H9 (cell line): ENCODE results near the gene NECAB2. TPM values are rescaled to one million over a fixed set of nuclear protein-coding genes. Genes with fewer than 3 reads are reported as not detected.

Experiments used
- DNase-seq: peaks from one replicate; pipeline ENCODE4 v3.0.0-alpha.2; 2017
- H2AFZ ChIP-seq: one replicate; pipeline ENCODE4 v1.6.1; 2013; ENCODE audit warnings: mild to moderate bottlenecking, low read length, control low read depth, moderate library complexity
- H2AK5ac ChIP-seq: 2 replicates; pipeline ENCODE4 v1.6.1; 2013; ENCODE audit warnings: low read length, control low read depth, mixed read lengths; ENCODE audit not compliant: insufficient read length
- H2BK120ac ChIP-seq: one replicate; pipeline ENCODE4 v1.6.1; 2013; ENCODE audit warnings: low read depth, mild to moderate bottlenecking, low read length, control low read depth, inconsistent platforms; ENCODE audit not compliant: poor library complexity, severe bottlenecking
- H2BK12ac ChIP-seq: 2 replicates; pipeline ENCODE4 v1.6.1; 2013; ENCODE audit warnings: low read length, control low read depth, mixed read lengths, low read depth; ENCODE audit not compliant: insufficient read length
- H2BK15ac ChIP-seq: 2 replicates; pipeline ENCODE4 v1.6.1; 2013; ENCODE audit warnings: low read depth, low read length, control low read depth
- H2BK20ac ChIP-seq: one replicate; pipeline ENCODE4 v1.6.1; 2013; ENCODE audit warnings: low read depth, mild to moderate bottlenecking, low read length, control low read depth, inconsistent platforms; ENCODE audit not compliant: poor library complexity, severe bottlenecking
- H2BK5ac ChIP-seq: 2 replicates; pipeline ENCODE4 v1.6.1; 2013; ENCODE audit warnings: low read length, control low read depth, mixed read lengths; ENCODE audit not compliant: insufficient read length
- H3K14ac ChIP-seq: 2 replicates; pipeline ENCODE4 v1.6.1; 2013; ENCODE audit warnings: low read length, control low read depth; ENCODE audit not compliant: insufficient read depth
- H3K18ac ChIP-seq: 2 replicates; pipeline ENCODE4 v1.6.1; 2013; ENCODE audit warnings: low read depth, mild to moderate bottlenecking, mixed read lengths, low read length, control low read depth; ENCODE audit not compliant: insufficient read length
- H3K23ac ChIP-seq: 2 replicates; pipeline ENCODE4 v1.6.1; 2013; ENCODE audit warnings: low read length, control low read depth, mixed read lengths, low read depth; ENCODE audit not compliant: insufficient read length
- H3K23me2 ChIP-seq: 2 replicates; pipeline ENCODE4 v1.6.1; 2013; ENCODE audit warnings: low read depth, mild to moderate bottlenecking, mixed read lengths, low read length, control low read depth; ENCODE audit not compliant: insufficient read length, poor library complexity, severe bottlenecking
- H3K27ac ChIP-seq: 2 replicates; pipeline ENCODE4 v1.5.1; 2013; ENCODE audit warnings: low read length, control low read depth, mixed read lengths, low read depth; ENCODE audit not compliant: insufficient read length
- H3K27me3 ChIP-seq: 2 replicates; pipeline ENCODE4 v1.6.1; 2013; ENCODE audit warnings: low read length, control low read depth, inconsistent platforms; ENCODE audit not compliant: insufficient read depth
- H3K4ac ChIP-seq: 2 replicates; pipeline ENCODE4 v1.6.1; 2013; ENCODE audit warnings: low read depth, mild to moderate bottlenecking, control low read depth, inconsistent platforms, low read length, moderate library complexity
- H3K4me1 ChIP-seq: 2 replicates; pipeline ENCODE4 v1.6.1; 2013; ENCODE audit warnings: low read length, control low read depth, inconsistent platforms; ENCODE audit not compliant: insufficient read depth
- H3K4me2 ChIP-seq: 2 replicates; pipeline ENCODE4 v1.6.1; 2013; ENCODE audit warnings: low read length, control low read depth, mixed read lengths; ENCODE audit not compliant: insufficient read length, insufficient read depth
- H3K56ac ChIP-seq: 2 replicates; pipeline ENCODE4 v1.6.1; 2013; ENCODE audit warnings: low read depth, mild to moderate bottlenecking, mixed read lengths, low read length, control low read depth; ENCODE audit not compliant: insufficient read length
- H3K79me1 ChIP-seq: 2 replicates; pipeline ENCODE4 v1.6.1; 2013; ENCODE audit warnings: low read depth, mild to moderate bottlenecking, moderate library complexity, low read length, control low read depth, inconsistent platforms; ENCODE audit not compliant: insufficient read depth, poor library complexity, severe bottlenecking
- H3K79me2 ChIP-seq: 2 replicates; pipeline ENCODE4 v1.6.1; 2013; ENCODE audit warnings: low read length, control low read depth, inconsistent platforms; ENCODE audit not compliant: insufficient read depth
- H3K9ac ChIP-seq: 2 replicates; pipeline ENCODE4 v1.6.1; 2013; ENCODE audit warnings: low read length, control low read depth, mixed read lengths; ENCODE audit not compliant: insufficient read length; ENCODE audit errors: extremely low read depth
- H3K9me3 ChIP-seq: one replicate; pipeline ENCODE4 v1.6.1; 2013; ENCODE audit warnings: low read depth, low read length, inconsistent platforms; ENCODE audit not compliant: control insufficient read depth
- H3T11ph ChIP-seq: one replicate; pipeline ENCODE4 v1.6.1; 2013; ENCODE audit warnings: mild to moderate bottlenecking, low read length, control low read depth, inconsistent platforms
- H4K20me1 ChIP-seq: one replicate; pipeline ENCODE4 v1.6.1; 2013; ENCODE audit not compliant: control insufficient read depth, insufficient read length, insufficient read depth
- H4K5ac ChIP-seq: 2 replicates; pipeline ENCODE4 v1.6.1; 2013; ENCODE audit warnings: low read depth, mild to moderate bottlenecking, mixed read lengths, low read length, control low read depth; ENCODE audit not compliant: insufficient read length
- H4K8ac ChIP-seq: replicated peaks from 2 replicates; pipeline ENCODE4 v1.6.1; 2013; ENCODE audit warnings: low read length, control low read depth, mixed read lengths, low read depth; ENCODE audit not compliant: insufficient read length
- H4K91ac ChIP-seq: 2 replicates; pipeline ENCODE4 v1.6.1; 2013; ENCODE audit warnings: low read depth, mild to moderate bottlenecking, moderate library complexity, mixed read lengths, low read length, control low read depth; ENCODE audit not compliant: insufficient read length
- H3K27ac Mint-ChIP-seq, 3 experiments: 2 replicates in 2 of 3; 3 replicates in 1 of 3; pipeline ENCODE4 v1.8.0; 2020 to 2021; ENCODE audit warnings: mixed read lengths in 3 of 3, mild to moderate bottlenecking in 1 of 3, moderate library complexity in 1 of 3
- H3K27me3 Mint-ChIP-seq: 2 replicates; pipeline ENCODE4 v1.8.0; 2021; ENCODE audit warnings: low read depth, mild to moderate bottlenecking, moderate library complexity, mixed read lengths
- H3K36me3 Mint-ChIP-seq, 3 experiments: 2 replicates in 2 of 3; 3 replicates in 1 of 3; pipeline ENCODE4 v1.8.0; 2020 to 2021; ENCODE audit warnings: low read depth in 3 of 3, mixed read lengths in 3 of 3; ENCODE audit not compliant: insufficient read depth in 1 of 3
- H3K4me1 Mint-ChIP-seq, 2 experiments: 2 replicates each; pipeline ENCODE4 v1.8.0; 2020; ENCODE audit warnings: mixed read lengths in 2 of 2
- H3K4me3 Mint-ChIP-seq, 2 experiments: 2 replicates in 1 of 2; 3 replicates in 1 of 2; pipeline ENCODE4 v1.8.0; 2020 to 2021; ENCODE audit warnings: mild to moderate bottlenecking in 2 of 2, mixed read lengths in 2 of 2, moderate library complexity in 1 of 2
- H3K9me3 Mint-ChIP-seq, 2 experiments: 2 replicates in 1 of 2; 3 replicates in 1 of 2; pipeline ENCODE4 v1.8.0; 2020; ENCODE audit warnings: mild to moderate bottlenecking in 2 of 2, mixed read lengths in 2 of 2, moderate library complexity in 1 of 2
- WGBS: extraction: QIAGEN DNeasy Blood & Tissue Kit; methylation state at CpG from one replicate; pipeline ENCODE4 v1.1.7; 2013; ENCODE audit warnings: missing lambda C conversion rate, low lambda C conversion rate, mixed read lengths; ENCODE audit not compliant: insufficient read length; ENCODE audit errors: extremely low coverage; 5-methylcytosine and 5-hydroxymethylcytosine counted together
- total RNA-seq: library from RNA; stranded (reverse); gene quantifications from 2 replicates; pipeline ENCODE4 v1.2.1, GENCODE V29; 2021
- TF ChIP-seq, protein P1 (sequence below): fragments of 200-600 bp; sonication (generic); conservative IDR thresholded peaks from 3 replicates; pipeline ENCODE4 v1.8.0; 2021; ENCODE audit warnings: antibody characterized with exemption, mild to moderate bottlenecking

The NECAB2 gene
- total RNA-seq, 1 experiment from 2014 or later, result 12.6 TPM

GRCh38 chr16:84031556-84031955 lies 63.5 kb downstream of the NECAB2 start:
- H3K79me2 ChIP-seq, result no peaks in the 10 kb centered on the region
- H3K14ac ChIP-seq, result no peak overlapping the region; the same call in 1 of the 2 replicates
- no peak overlapping the region for H3K27ac ChIP-seq
- Mint-ChIP-seq H3K4me1 (peaks cover 24 to 36% of the 10 kb centered on the region in 2 experiments), H3K9me3 (peaks cover 3 to 4% of the 10 kb centered on the region in 2 experiments), H3K36me3 (peaks cover 0 to 4% (median 1%) of the 10 kb centered on the region in 3 experiments; a peak in 2 of 7 replicates), H3K27me3 (peaks cover 13% of the 10 kb centered on the region), H3K27ac (peak overlapping the region in 2 of 3 experiments; percentile 12 to 67; a peak in 2 of 7 replicates), H3K4me3 (peak overlapping the region in 1 of 2 experiments; percentile 18; a peak in 1 of 5 replicates)
- no peak overlapping the region for H4K8ac ChIP-seq
- TF ChIP-seq, protein P1, sequence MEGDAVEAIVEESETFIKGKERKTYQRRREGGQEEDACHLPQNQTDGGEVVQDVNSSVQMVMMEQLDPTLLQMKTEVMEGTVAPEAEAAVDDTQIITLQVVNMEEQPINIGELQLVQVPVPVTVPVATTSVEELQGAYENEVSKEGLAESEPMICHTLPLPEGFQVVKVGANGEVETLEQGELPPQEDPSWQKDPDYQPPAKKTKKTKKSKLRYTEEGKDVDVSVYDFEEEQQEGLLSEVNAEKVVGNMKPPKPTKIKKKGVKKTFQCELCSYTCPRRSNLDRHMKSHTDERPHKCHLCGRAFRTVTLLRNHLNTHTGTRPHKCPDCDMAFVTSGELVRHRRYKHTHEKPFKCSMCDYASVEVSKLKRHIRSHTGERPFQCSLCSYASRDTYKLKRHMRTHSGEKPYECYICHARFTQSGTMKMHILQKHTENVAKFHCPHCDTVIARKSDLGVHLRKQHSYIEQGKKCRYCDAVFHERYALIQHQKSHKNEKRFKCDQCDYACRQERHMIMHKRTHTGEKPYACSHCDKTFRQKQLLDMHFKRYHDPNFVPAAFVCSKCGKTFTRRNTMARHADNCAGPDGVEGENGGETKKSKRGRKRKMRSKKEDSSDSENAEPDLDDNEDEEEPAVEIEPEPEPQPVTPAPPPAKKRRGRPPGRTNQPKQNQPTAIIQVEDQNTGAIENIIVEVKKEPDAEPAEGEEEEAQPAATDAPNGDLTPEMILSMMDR, result no peak
- no peak overlapping the region for H3K56ac ChIP-seq
- no peak overlapping the region for H4K5ac ChIP-seq
- no peaks in the 10 kb centered on the region for H4K20me1 ChIP-seq
- no peak overlapping the region for H3K9ac ChIP-seq
- H2AFZ ChIP-seq, result no peak overlapping the region
- H3K4me1 ChIP-seq, result no peaks in the 10 kb centered on the region
- H4K91ac ChIP-seq, result no peak overlapping the region
- no peak overlapping the region for H3K4ac ChIP-seq
- H2AK5ac ChIP-seq, result no peak overlapping the region
- H3K9me3 ChIP-seq, result no peaks in the 10 kb centered on the region
- H3T11ph ChIP-seq, result no peak overlapping the region
- WGBS, result no CpG with 5 or more reads among the region's 17 CpGs
- no peak overlapping the region for H2BK15ac ChIP-seq
- H3K23me2 ChIP-seq, result no peaks in the 10 kb centered on the region
- H3K27me3 ChIP-seq, result no peaks in the 10 kb centered on the region
- no peak for DNase-seq
- no peaks in the 10 kb centered on the region for H3K79me1 ChIP-seq
- H3K4me2 ChIP-seq, result no peak overlapping the region
- no peak overlapping the region for H2BK12ac ChIP-seq
- no peak overlapping the region for H3K18ac ChIP-seq
- H2BK120ac ChIP-seq, result no peak overlapping the region
- no peak overlapping the region for H2BK5ac ChIP-seq
- no peak overlapping the region for H2BK20ac ChIP-seq
- H3K23ac ChIP-seq, result no peak overlapping the region
